GM23338 (cell line): Measurements from ENCODE around the gene IFITM10. TPM values are rescaled to one million over a fixed set of nuclear protein-coding genes. Genes with fewer than 3 reads are reported as not detected.

Experiments used
- ATAC-seq: fragments of 200-7000 bp; cut with Tn5 transposase; 3 replicates; pipeline ENCODE4 v1.9.1; 2020
- DNase-seq: peaks from one replicate; pipeline ENCODE4 v3.0.0-alpha.2; 2015; ENCODE audit warnings: low spot score
- H2AFZ ChIP-seq: fragments of 200-600 bp; sonication (generic); 2 replicates; pipeline ENCODE4 v1.8.0; 2016; ENCODE audit warnings: antibody characterized with exemption, mild to moderate bottlenecking, moderate library complexity
- H3F3A ChIP-seq: fragments of 200-600 bp; sonication (generic); replicated peaks from 2 replicates; pipeline ENCODE4 v1.8.0; 2017; ENCODE audit warnings: antibody characterized with exemption, mixed run types, low read depth
- H3K27ac ChIP-seq: fragments of 200-600 bp; sonication (generic); 2 replicates; pipeline ENCODE4 v1.6.1; 2016; ENCODE audit warnings: low read depth
- H3K27me3 ChIP-seq: fragments of 200-600 bp; sonication (generic); 2 replicates; pipeline ENCODE4 v1.8.0; 2016; ENCODE audit warnings: mild to moderate bottlenecking, mixed run types, moderate library complexity; ENCODE audit not compliant: insufficient read depth
- H3K36me3 ChIP-seq: fragments of 200-600 bp; sonication (generic); 2 replicates; pipeline ENCODE4 v1.8.0; 2016; ENCODE audit warnings: mild to moderate bottlenecking; ENCODE audit not compliant: insufficient read depth
- H3K4me1 ChIP-seq: fragments of 200-600 bp; sonication (generic); 2 replicates; pipeline ENCODE4 v1.8.0; 2016; ENCODE audit warnings: mild to moderate bottlenecking, moderate library complexity; ENCODE audit not compliant: insufficient read depth
- H3K4me2 ChIP-seq: fragments of 200-600 bp; sonication (generic); 2 replicates; pipeline ENCODE4 v1.7.1; 2017; ENCODE audit warnings: mixed run types
- H3K4me3 ChIP-seq: fragments of 200-600 bp; sonication (generic); 2 replicates; pipeline ENCODE4 v1.6.1; 2016; ENCODE audit warnings: mixed run types
- H3K79me2 ChIP-seq: fragments of 200-600 bp; sonication (generic); replicated peaks from 2 replicates; pipeline ENCODE4 v1.8.0; 2017; ENCODE audit warnings: mild to moderate bottlenecking; ENCODE audit not compliant: insufficient read depth
- H3K9me2 ChIP-seq: fragments of 200-600 bp; sonication (generic); 2 replicates; pipeline ENCODE4 v1.8.0; 2017; ENCODE audit not compliant: insufficient read depth
- H4K20me1 ChIP-seq: fragments of 200-600 bp; sonication (generic); replicated peaks from 2 replicates; pipeline ENCODE4 v1.8.0; 2017; ENCODE audit warnings: mild to moderate bottlenecking; ENCODE audit not compliant: insufficient read depth
- H3K27ac Mint-ChIP-seq: 2 replicates; pipeline ENCODE4 v1.8.0; 2020; ENCODE audit warnings: inconsistent platforms, mild to moderate bottlenecking, moderate library complexity, mixed read lengths
- H3K27me3 Mint-ChIP-seq: 3 replicates; pipeline ENCODE4 v1.8.0; 2022; ENCODE audit warnings: low read depth, mild to moderate bottlenecking, moderate library complexity, mixed read lengths, inconsistent platforms; ENCODE audit not compliant: insufficient read depth, poor library complexity
- H3K36me3 Mint-ChIP-seq: 3 replicates; pipeline ENCODE4 v1.8.0; 2021; ENCODE audit warnings: low read depth, mild to moderate bottlenecking, inconsistent platforms, moderate library complexity, mixed read lengths
- H3K4me1 Mint-ChIP-seq: 3 replicates; pipeline ENCODE4 v1.8.0; 2020; ENCODE audit warnings: mild to moderate bottlenecking, inconsistent platforms, mixed read lengths
- H3K4me3 Mint-ChIP-seq: 3 replicates; pipeline ENCODE4 v1.8.0; 2021; ENCODE audit warnings: moderate library complexity, mild to moderate bottlenecking, inconsistent platforms, mixed read lengths
- H3K9me3 Mint-ChIP-seq: 3 replicates; pipeline ENCODE4 v1.8.0; 2020; ENCODE audit warnings: moderate library complexity, mild to moderate bottlenecking, inconsistent platforms, mixed read lengths
- CREB1 ChIP-seq: fragments of 250-450 bp; sonication (Bioruptor Pico); IDR thresholded peaks from 2 replicates; pipeline ENCODE4 v1.5.0; 2020; ENCODE audit warnings: low read depth, mild to moderate bottlenecking, moderate library complexity
- EZH2 ChIP-seq: fragments of 200-600 bp; sonication (generic); IDR thresholded peaks from one replicate; pipeline ENCODE4 v1.8.0; 2017; ENCODE audit warnings: antibody characterized with exemption, mild to moderate bottlenecking, low read depth; ENCODE audit not compliant: unreplicated experiment
- EZH2phosphoT487 ChIP-seq: fragments of 200-600 bp; sonication (generic); IDR thresholded peaks from one replicate; pipeline ENCODE4 v1.8.1; 2018; ENCODE audit warnings: antibody characterized with exemption; ENCODE audit not compliant: unreplicated experiment
- JUNB ChIP-seq: IDR thresholded peaks from one replicate; pipeline ENCODE4 v1.6.1; 2016; ENCODE audit warnings: antibody characterized with exemption; ENCODE audit not compliant: unreplicated experiment
- NANOG ChIP-seq: IDR thresholded peaks from 2 replicates; pipeline ENCODE4 v1.6.1; 2016; ENCODE audit warnings: antibody characterized with exemption, borderline replicate concordance
- POLR2AphosphoS5 ChIP-seq: IDR thresholded peaks from 2 replicates; pipeline ENCODE4 v1.6.1; 2016; ENCODE audit warnings: antibody characterized with exemption, low read depth
- REST ChIP-seq: IDR thresholded peaks from one replicate; pipeline ENCODE4 v1.6.1; 2018; ENCODE audit warnings: antibody characterized with exemption; ENCODE audit not compliant: unreplicated experiment
- STAT1 ChIP-seq: IDR thresholded peaks from one replicate; pipeline ENCODE4 v1.6.1; 2016; ENCODE audit warnings: antibody characterized with exemption; ENCODE audit not compliant: unreplicated experiment
- ZNF114 ChIP-seq: fragments of 250-450 bp; sonication (Bioruptor Pico); IDR thresholded peaks from 2 replicates; pipeline ENCODE4 v1.5.0; 2020; ENCODE audit warnings: mild to moderate bottlenecking, moderate library complexity
- ZNF331 ChIP-seq: fragments of 250-450 bp; sonication (Bioruptor Pico); IDR thresholded peaks from 2 replicates; pipeline ENCODE4 v1.5.0; 2020; ENCODE audit warnings: low read depth, mild to moderate bottlenecking, moderate library complexity
- ZNF462 ChIP-seq: fragments of 250-450 bp; sonication (Bioruptor Pico); IDR thresholded peaks from 2 replicates; pipeline ENCODE4 v1.5.0; 2020; ENCODE audit warnings: mild to moderate bottlenecking, moderate library complexity
- polyA plus RNA-seq: library from polyadenylated mRNA; unstranded; fragments of >200 nt; fragmentation: Nextera tagmentation; extraction: Ambion mirVana; gene quantifications from 2 replicates; pipeline ENCODE4 v1.2.1, GENCODE V29; 2016
- total RNA-seq: library from RNA; depleted of rRNA; stranded (reverse); fragments of >200 nt; shearing (Covaris generic); gene quantifications from 2 replicates; pipeline ENCODE4 v1.2.3, GENCODE V29; 2014
- TF ChIP-seq, protein P1 (sequence below), 2 experiments: fragments of 200-600 bp in 1 of 2; sonication (generic) in 1 of 2; conservative IDR thresholded peaks; 2 replicates each; pipeline versions ENCODE4 v1.5.1 to v1.6.1; 2016 to 2017; ENCODE audit warnings: antibody characterized with exemption in 2 of 2, low read depth in 2 of 2, mild to moderate bottlenecking in 2 of 2, moderate library complexity in 1 of 2
- TF ChIP-seq, protein P2 (sequence below): IDR thresholded peaks from 2 replicates; pipeline ENCODE4 v1.6.1; 2016; ENCODE audit warnings: antibody characterized with exemption

The IFITM10 gene
- total and polyA plus RNA-seq, 2 experiments from 2014 or later = 0.06 TPM; not detected in 1

DNA sequence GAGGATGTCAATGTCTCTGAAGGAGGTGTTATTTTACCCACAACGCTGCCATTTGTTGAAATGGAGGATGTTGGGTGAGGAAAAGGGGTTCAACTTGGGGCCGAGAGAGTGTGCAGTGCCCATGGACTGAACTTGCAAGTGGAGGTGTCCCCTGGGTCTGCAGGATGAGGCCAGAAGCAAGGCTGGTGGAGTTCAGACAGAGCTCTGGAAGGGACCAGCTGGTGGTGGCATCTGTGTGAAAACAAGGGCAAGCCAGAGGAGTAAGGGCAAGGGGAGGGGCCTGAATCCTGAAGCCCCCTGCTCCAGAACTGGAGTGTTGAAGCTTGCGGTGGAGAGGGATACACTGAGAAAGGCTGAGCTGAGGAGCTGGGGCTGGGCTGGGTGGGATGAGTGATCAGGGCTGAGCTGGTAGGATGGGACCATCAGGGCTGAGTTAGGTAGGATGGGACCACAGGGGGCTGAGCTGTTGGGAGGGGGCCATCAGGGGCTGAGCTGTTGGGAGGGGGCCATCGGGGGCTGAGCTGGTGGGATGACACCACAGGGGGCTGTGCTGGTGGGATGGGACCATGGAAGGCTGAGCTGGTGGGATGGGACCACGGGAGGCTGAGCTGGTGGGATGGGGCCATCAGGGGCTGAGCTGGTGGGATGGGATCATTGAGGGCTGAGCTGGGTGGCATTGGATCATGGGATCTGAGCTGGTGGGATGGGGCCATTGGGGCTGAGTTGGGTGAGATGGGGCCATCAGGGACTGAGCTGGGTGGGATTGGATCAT is 26.7 kb upstream of the IFITM10 start:
- H2AFZ ChIP-seq = no peak overlapping the region
- no peaks in the 10 kb centered on the region for H3K36me3 ChIP-seq
- Mint-ChIP-seq H3K9me3 (peaks cover 4% of the 10 kb centered on the region; the same call in 2 of the 3 replicates), H3K36me3 (peaks cover 2% of the 10 kb centered on the region; the same call in 1 of the 3 replicates), H3K27ac (no peak overlapping the region), H3K27me3 (peaks cover 24% of the 10 kb centered on the region), H3K4me1 (peaks cover 13% of the 10 kb centered on the region), H3K4me3 (no peak overlapping the region; the same call in 2 of the 3 replicates)
- peaks cover 4% of the 10 kb centered on the region; the same call in 1 of the 2 replicates for H3K9me2 ChIP-seq
- no peaks in the 10 kb centered on the region for H3F3A ChIP-seq
- H3K4me2 ChIP-seq = no peak overlapping the region
- no peak for DNase-seq
- H3K79me2 ChIP-seq = no peaks in the 10 kb centered on the region
- no peak for ATAC-seq
- no peaks in the 10 kb centered on the region for H4K20me1 ChIP-seq
- H3K4me1 ChIP-seq = peaks cover 6% of the 10 kb centered on the region; the same call in 1 of the 2 replicates
- no peak for TF ChIP-seq NANOG
- TF ChIP-seq ZNF331 = no peak
- TF ChIP-seq CREB1 = no peak
- TF ChIP-seq, protein P1, sequence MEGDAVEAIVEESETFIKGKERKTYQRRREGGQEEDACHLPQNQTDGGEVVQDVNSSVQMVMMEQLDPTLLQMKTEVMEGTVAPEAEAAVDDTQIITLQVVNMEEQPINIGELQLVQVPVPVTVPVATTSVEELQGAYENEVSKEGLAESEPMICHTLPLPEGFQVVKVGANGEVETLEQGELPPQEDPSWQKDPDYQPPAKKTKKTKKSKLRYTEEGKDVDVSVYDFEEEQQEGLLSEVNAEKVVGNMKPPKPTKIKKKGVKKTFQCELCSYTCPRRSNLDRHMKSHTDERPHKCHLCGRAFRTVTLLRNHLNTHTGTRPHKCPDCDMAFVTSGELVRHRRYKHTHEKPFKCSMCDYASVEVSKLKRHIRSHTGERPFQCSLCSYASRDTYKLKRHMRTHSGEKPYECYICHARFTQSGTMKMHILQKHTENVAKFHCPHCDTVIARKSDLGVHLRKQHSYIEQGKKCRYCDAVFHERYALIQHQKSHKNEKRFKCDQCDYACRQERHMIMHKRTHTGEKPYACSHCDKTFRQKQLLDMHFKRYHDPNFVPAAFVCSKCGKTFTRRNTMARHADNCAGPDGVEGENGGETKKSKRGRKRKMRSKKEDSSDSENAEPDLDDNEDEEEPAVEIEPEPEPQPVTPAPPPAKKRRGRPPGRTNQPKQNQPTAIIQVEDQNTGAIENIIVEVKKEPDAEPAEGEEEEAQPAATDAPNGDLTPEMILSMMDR (conservative IDR thresholded peaks at IDR 0.05; ENCODE audit: low read depth in 2 of 2) = no peak
- TF ChIP-seq EZH2 = no peak
- no peak for TF ChIP-seq POLR2AphosphoS5
- TF ChIP-seq EZH2phosphoT487 = no peak
- TF ChIP-seq, protein P2, sequence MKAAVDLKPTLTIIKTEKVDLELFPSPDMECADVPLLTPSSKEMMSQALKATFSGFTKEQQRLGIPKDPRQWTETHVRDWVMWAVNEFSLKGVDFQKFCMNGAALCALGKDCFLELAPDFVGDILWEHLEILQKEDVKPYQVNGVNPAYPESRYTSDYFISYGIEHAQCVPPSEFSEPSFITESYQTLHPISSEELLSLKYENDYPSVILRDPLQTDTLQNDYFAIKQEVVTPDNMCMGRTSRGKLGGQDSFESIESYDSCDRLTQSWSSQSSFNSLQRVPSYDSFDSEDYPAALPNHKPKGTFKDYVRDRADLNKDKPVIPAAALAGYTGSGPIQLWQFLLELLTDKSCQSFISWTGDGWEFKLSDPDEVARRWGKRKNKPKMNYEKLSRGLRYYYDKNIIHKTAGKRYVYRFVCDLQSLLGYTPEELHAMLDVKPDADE = no peak
- TF ChIP-seq ZNF462 (CRISPR knock-in tag) = no peak
- no peak for TF ChIP-seq STAT1
- no peak for TF ChIP-seq REST
- TF ChIP-seq JUNB = no peak
- no peak for TF ChIP-seq ZNF114 (CRISPR knock-in tag)
- no peak overlapping the region for H3K4me3 ChIP-seq
- no peak overlapping the region for H3K27ac ChIP-seq
- H3K27me3 ChIP-seq = no peaks in the 10 kb centered on the region
